22Rv1 (cell line): ENCODE data around the gene IER5.

Experiments used
- H3K27ac ChIP-seq: fragments of 450-650 bp; 2 replicates; pipeline ENCODE4 v1.5.1; 2017
- CTCF ChIP-seq: fragments of 450-650 bp; IDR thresholded peaks from 2 replicates; pipeline ENCODE4 v1.5.1; 2017; ENCODE audit warnings: mild to moderate bottlenecking
- ZFX ChIP-seq: fragments of 450-650 bp; IDR thresholded peaks from 2 replicates; pipeline ENCODE4 v1.6.1; 2017; ENCODE audit warnings: antibody characterized with exemption, borderline replicate concordance

Gene IER5

GRCh38 chr1:181099152-181100014, 10.9 kb downstream of the IER5 start:
- TF ChIP-seq CTCF: no peak
- TF ChIP-seq ZFX: no peak
- H3K27ac ChIP-seq: no peak overlapping the region

- no peak for TF ChIP-seq CTCF
- no peak for TF ChIP-seq ZFX
- H3K27ac ChIP-seq: no peak overlapping the region
Measured at GRCh38 chr1:181100015-181100905, 11.8 kb downstream of the IER5 start.

- no peak overlapping the region for H3K27ac ChIP-seq
- TF ChIP-seq CTCF (no peak), ZFX (no peak)
Measured at GRCh38 chr1:181100934-181101333, 12.4 kb downstream of the IER5 start.

- no peak overlapping the region for H3K27ac ChIP-seq
- TF ChIP-seq ZFX (no peak), CTCF (no peak)
Measured at GRCh38 chr1:181101581-181102226, 13.2 kb downstream of the IER5 start.

- TF ChIP-seq ZFX (no peak), CTCF (no peak)
- no peak overlapping the region for H3K27ac ChIP-seq
Measured at GRCh38 chr1:181102841-181103240, 14.3 kb downstream of the IER5 start.

- no peak overlapping the region for H3K27ac ChIP-seq
- TF ChIP-seq ZFX: no peak
- no peak for TF ChIP-seq CTCF
Measured at GRCh38 chr1:181103399-181103798, 14.9 kb downstream of the IER5 start.
